Bronchial epithelial cell (primary cell): ENCODE data around the gene GRIP2. TPM values are rescaled to one million over a fixed set of nuclear protein-coding genes. Genes with fewer than 3 reads are reported as not detected.
A peak's percentile ranks its signal among the peaks of the same experiment; 100 is the strongest.

Experiments
- DNase-seq: peaks from one replicate; pipeline ENCODE4 v3.0.0-alpha.2; 2010; ENCODE audit warnings: low read depth
- FAIRE-seq: peaks from 2 replicates; lab custom pipeline; 2011; peaks lifted over from hg19 to GRCh38; lab: Jason Lieb, UNC
- H3K27me3 ChIP-seq: 2 replicates; pipeline ENCODE4 v1.5.1; 2011; ENCODE audit warnings: low read length; ENCODE audit not compliant: control insufficient read depth, insufficient read depth
- H3K36me3 ChIP-seq: 2 replicates; pipeline ENCODE4 v1.5.1; 2011; ENCODE audit warnings: low read length; ENCODE audit not compliant: control insufficient read depth, insufficient read depth
- H3K4me3 ChIP-seq: 2 replicates; pipeline ENCODE4 v1.5.1; 2011; ENCODE audit warnings: mild to moderate bottlenecking, low read depth, low read length, control low read depth
- CTCF ChIP-seq: IDR thresholded peaks from 2 replicates; pipeline ENCODE4 v1.5.1; 2011; ENCODE audit warnings: mild to moderate bottlenecking, moderate library complexity, low read length, control low read depth, inconsistent platforms; ENCODE audit not compliant: insufficient read depth, severe bottlenecking
- total RNA-seq: library from RNA; depleted of rRNA; stranded (reverse); fragments of >200 nt; gene quantifications from 2 replicates; pipeline ENCODE4 v1.2.1, GENCODE V29; 2014

The GRIP2 gene
- total RNA-seq, 1 donor from 2014 or later = under 0.01 TPM

DNA sequence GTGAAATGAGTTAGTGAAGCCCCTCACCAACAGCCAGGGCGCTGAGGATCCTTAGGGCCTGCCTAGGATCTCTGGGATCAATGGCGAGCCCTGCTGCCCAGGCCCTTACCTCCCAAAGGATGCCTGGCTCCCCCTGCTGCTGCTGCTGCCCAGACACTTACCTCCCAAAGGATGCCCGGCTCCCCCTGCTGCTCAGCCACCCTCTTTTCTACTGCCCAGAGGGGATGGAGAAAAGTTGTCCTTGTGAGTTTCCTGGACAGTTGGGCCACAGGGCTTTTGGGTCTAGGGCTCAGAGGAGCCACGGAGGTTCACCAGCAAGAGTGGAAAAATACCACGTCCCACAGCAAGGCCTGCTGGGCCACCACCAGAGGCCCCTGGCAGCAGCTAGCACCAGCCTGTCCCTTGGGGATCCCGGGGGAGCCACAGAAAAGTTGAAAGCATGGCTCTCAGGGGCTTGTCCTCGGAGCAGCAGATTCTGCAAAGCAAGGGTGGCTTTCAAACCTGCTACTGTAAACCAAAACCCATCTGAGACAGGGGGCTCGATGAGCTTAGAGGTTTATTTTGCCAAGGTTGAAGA is 78.3 kb downstream of the GRIP2 start:
- Histone ChIP-seq H3K4me3 (no peak overlapping the region), H3K36me3 (no peaks in the 10 kb centered on the region), H3K27me3 (no peaks in the 10 kb centered on the region)
- peak; percentile 88 for TF ChIP-seq CTCF
- FAIRE-seq (no peak), DNase-seq (peak; percentile 45)

DNA sequence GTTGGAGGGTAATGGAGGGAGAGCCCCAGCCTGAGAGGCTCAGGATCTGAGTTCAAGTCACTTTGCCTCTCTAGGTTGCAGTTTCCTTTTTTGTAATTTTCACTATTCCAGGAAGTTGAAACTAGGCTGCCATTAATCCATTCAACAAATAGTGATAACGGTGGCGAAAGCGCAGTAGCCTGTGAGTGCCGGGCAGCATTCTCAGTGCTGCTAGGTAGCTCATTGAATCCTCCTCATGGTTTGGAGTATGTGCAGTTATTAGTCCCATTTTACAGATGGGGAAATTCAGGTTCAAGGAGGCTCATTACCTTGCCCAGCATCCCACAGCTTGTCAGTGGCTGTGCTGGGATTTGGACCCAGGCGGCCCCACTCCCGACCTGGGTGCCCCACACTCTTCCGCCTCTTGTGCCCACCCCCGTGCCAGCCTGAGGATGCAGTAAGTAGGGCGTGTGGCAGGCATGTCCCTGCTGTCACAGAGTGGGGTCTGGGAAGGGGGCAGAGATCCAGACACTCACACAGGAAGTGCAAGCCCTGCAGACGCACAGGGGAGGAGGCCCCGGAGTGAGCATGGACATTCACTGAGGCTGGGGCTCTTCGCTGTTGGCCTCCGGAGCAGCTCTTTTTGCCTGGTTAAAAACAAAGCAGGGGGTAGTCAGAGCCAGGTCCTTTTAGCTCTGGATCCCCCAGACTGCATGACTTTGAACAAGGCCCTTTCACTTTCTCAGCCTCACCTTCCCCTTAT is 79.0 kb downstream of the GRIP2 start:
- Histone ChIP-seq H3K27me3 (no peaks in the 10 kb centered on the region), H3K4me3 (no peak overlapping the region), H3K36me3 (no peaks in the 10 kb centered on the region)
- no peak for TF ChIP-seq CTCF
- FAIRE-seq = no peak
- no peak for DNase-seq

GRCh38 chr3:14460342-14461005 is 79.7 kb downstream of the GRIP2 start:
- Histone ChIP-seq H3K27me3 (no peaks in the 10 kb centered on the region), H3K4me3 (no peak overlapping the region), H3K36me3 (no peaks in the 10 kb centered on the region)
- FAIRE-seq = no peak
- no peak for TF ChIP-seq CTCF
- DNase-seq = no peak

DNA sequence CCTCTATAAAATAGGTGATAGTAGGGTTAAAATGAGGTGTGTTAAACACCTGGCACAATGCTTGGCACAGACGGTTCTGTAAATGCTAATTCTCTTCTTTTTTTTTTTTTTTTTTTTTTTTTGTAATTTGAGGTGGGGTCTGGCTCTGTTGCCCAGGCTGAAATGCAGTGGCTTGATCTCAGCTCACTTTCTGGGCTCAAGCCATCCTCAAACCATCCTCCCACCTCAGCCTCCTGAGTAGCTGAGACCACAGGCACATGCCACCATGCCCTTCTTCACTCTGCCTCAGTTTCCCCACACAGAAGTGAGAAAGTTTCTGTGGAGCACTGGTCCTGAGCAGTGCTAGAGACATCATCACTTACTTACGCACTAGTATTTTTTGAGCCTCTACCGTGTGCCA is 80.4 kb downstream of the GRIP2 start:
- no peak for FAIRE-seq

GRCh38 chr3:14459384-14459783 is 80.8 kb downstream of the GRIP2 start:
- Histone ChIP-seq H3K27me3 (no peaks in the 10 kb centered on the region), H3K36me3 (no peaks in the 10 kb centered on the region), H3K4me3 (no peak overlapping the region)
- DNase-seq (no peak), FAIRE-seq (no peak)
- TF ChIP-seq CTCF = no peak

More for the DNA sequence above, 80.4 kb downstream of the GRIP2 start:
- Histone ChIP-seq H3K27me3 (no peaks in the 10 kb centered on the region), H3K36me3 (no peaks in the 10 kb centered on the region), H3K4me3 (no peak overlapping the region)
- DNase-seq = no peak
- TF ChIP-seq CTCF = no peak
